ENCODE data around the gene CCNI2.
"Not testable (repeated sequence)": the region's sequence is repeated elsewhere in the genome, so short reads cannot be mapped to it uniquely, and the experiment has no call there.

CCNI2 gene

GRCh38 chr5:132785365-132785764, 38.1 kb downstream of the CCNI2 start:
- no peak for DNase-seq

GRCh38 chr5:132785864-132786263, 38.6 kb downstream of the CCNI2 start:
- DNase-seq: no peak

GRCh38 chr5:132787076-132787475, 39.9 kb downstream of the CCNI2 start:
- DNase-seq: no peak

GRCh38 chr5:132788508-132788907, 41.3 kb downstream of the CCNI2 start:
- DNase-seq: no peak

GRCh38 chr5:132788990-132789886, 42.0 kb downstream of the CCNI2 start:
- no peak for DNase-seq

GRCh38 chr5:132790201-132790865, 43.1 kb downstream of the CCNI2 start:
- DNase-seq: no peak

GRCh38 chr5:132791026-132791425, 43.8 kb downstream of the CCNI2 start:
- DNase-seq: no peak

GRCh38 chr5:132797651-132798050, 50.4 kb downstream of the CCNI2 start:
- no peak for DNase-seq

GRCh38 chr5:132799392-132799791, 52.2 kb downstream of the CCNI2 start:
- no peak for DNase-seq

GRCh38 chr5:132800545-132800944, 53.3 kb downstream of the CCNI2 start:
- DNase-seq: no peak

GRCh38 chr5:132802044-132802684, 54.9 kb downstream of the CCNI2 start:
- DNase-seq: no peak

- DNase-seq: not testable (repeated sequence)
Observed at GRCh38 chr5:132802685-132803066, 55.5 kb downstream of the CCNI2 start.

Data from activated CD4-positive, alpha-beta T cell treated with anti-CD3 and anti-CD28 coated beads, Interleukin-2, amount 50 U/mL, for 16 hours (primary cell).